Natural killer cell (primary cell): ENCODE results near the gene SMIM28. TPM values are rescaled to one million over a fixed set of nuclear protein-coding genes. Genes with fewer than 3 reads are reported as not detected.

ENCODE experiments used
- ATAC-seq, 3 donors: fragments of 150-1000 bp in 2 of 3; fragments of 200-7000 bp in 1 of 3; cut with Tn5 transposase; 1 replicate in 1 of 3; 2 replicates in 2 of 3; pipeline ENCODE4 v1.10.0; 2021; ENCODE audit warnings: mild to moderate bottlenecking in 2 of 3, moderate library complexity in 2 of 3
- DNase-seq, 2 donors: peaks; one replicate each; pipeline versions ENCODE4 v3.0.0 to v3.0.0-alpha.2; 2013 to 2021; ENCODE audit warnings: mixed read lengths in 1 of 2
- H3K27ac ChIP-seq: one replicate; pipeline ENCODE4 v1.5.1; 2013; ENCODE audit warnings: mild to moderate bottlenecking, low read length
- H3K27me3 ChIP-seq: one replicate; pipeline ENCODE4 v1.6.1; 2013; ENCODE audit warnings: low read length; ENCODE audit not compliant: control insufficient read depth, insufficient read depth
- H3K36me3 ChIP-seq: one replicate; pipeline ENCODE4 v1.6.1; 2013; ENCODE audit warnings: low read length; ENCODE audit not compliant: control insufficient read depth, insufficient read depth
- H3K4me1 ChIP-seq: one replicate; pipeline ENCODE4 v1.6.1; 2013; ENCODE audit warnings: low read length; ENCODE audit not compliant: control insufficient read depth, insufficient read depth
- H3K4me3 ChIP-seq: one replicate; pipeline ENCODE4 v1.5.1; 2013; ENCODE audit warnings: low read length
- H3K9me3 ChIP-seq: one replicate; pipeline ENCODE4 v1.6.1; 2013; ENCODE audit warnings: low read length; ENCODE audit not compliant: control insufficient read depth, insufficient read depth
- H3K27ac Mint-ChIP-seq, 2 donors: one replicate each; pipeline ENCODE4 v1.8.0; 2022; ENCODE audit warnings: mild to moderate bottlenecking in 2 of 2, mixed read lengths in 2 of 2, moderate library complexity in 1 of 2
- H3K27me3 Mint-ChIP-seq, 2 donors: one replicate each; pipeline ENCODE4 v1.8.0; 2022; ENCODE audit warnings: low read depth in 2 of 2, mixed read lengths in 2 of 2
- H3K36me3 Mint-ChIP-seq: one replicate; pipeline ENCODE4 v1.8.0; 2022; ENCODE audit warnings: mixed read lengths
- H3K4me1 Mint-ChIP-seq, 2 donors: one replicate each; pipeline ENCODE4 v1.8.0; 2022; ENCODE audit warnings: mixed read lengths in 2 of 2
- H3K4me3 Mint-ChIP-seq: one replicate; pipeline ENCODE4 v1.8.0; 2022; ENCODE audit warnings: mild to moderate bottlenecking, moderate library complexity, mixed read lengths
- H3K9me3 Mint-ChIP-seq, 2 donors: one replicate each; pipeline ENCODE4 v1.8.0; 2022; ENCODE audit warnings: mixed read lengths in 2 of 2
- CTCF ChIP-seq: fragments of 200-600 bp; IDR thresholded peaks from one replicate; pipeline ENCODE4 v1.8.0; 2022; ENCODE audit warnings: antibody characterized with exemption
- WGBS: methylation state at CpG from one replicate; pipeline ENCODE4 v1.1.7; 2013; ENCODE audit warnings: missing lambda C conversion rate; ENCODE audit not compliant: insufficient coverage; 5-methylcytosine and 5-hydroxymethylcytosine counted together
- intact Hi-C: fragments of 100-400 bp; cut with micrococcal nuclease; formaldehyde crosslinking; loops from one replicate; pipeline ENCODE4 v1.14.2; 2022
- total RNA-seq, 4 donors: library from RNA; stranded (reverse); fragments of 120-200 nt in 1 of 4; gene quantifications; one replicate each; pipeline versions ENCODE4 v1.2.3 to v1.2.4, GENCODE V29; 2013 to 2022

Gene SMIM28
- total RNA-seq, 3 donors from 2014 or later (not counting 1 experiment from before 2014, with no cell fraction given): not detected

- ATAC-seq: no peak
- TF ChIP-seq CTCF: no peak
- H3K27ac Mint-ChIP-seq: no peak overlapping the region
- no peak for DNase-seq
- intact Hi-C loops: no loop called here
- H3K4me3 Mint-ChIP-seq: no peak overlapping the region
- H3K36me3 ChIP-seq: no peaks in the 10 kb centered on the region
- H3K9me3 Mint-ChIP-seq: no peaks in the 10 kb centered on the region
- no peaks in the 10 kb centered on the region for H3K36me3 Mint-ChIP-seq
- peaks cover 8 to 10% of the 10 kb centered on the region in 2 donors for H3K4me1 Mint-ChIP-seq
- H3K27me3 Mint-ChIP-seq: peaks cover 6 to 32% of the 10 kb centered on the region in 2 donors
- H3K4me3 ChIP-seq: no peak overlapping the region
- H3K27me3 ChIP-seq: no peaks in the 10 kb centered on the region
- no peaks in the 10 kb centered on the region for H3K4me1 ChIP-seq
- no peak overlapping the region for H3K27ac ChIP-seq
- no peaks in the 10 kb centered on the region for H3K9me3 ChIP-seq
These were observed 34.6 kb upstream of the SMIM28 start for GRCh38 chr6:138343112-138343511.

GRCh38 chr6:138345565-138346285, 32.0 kb upstream of the SMIM28 start:
- Histone ChIP-seq H3K4me3 (no peak overlapping the region), H3K27ac (no peak overlapping the region), H3K36me3 (no peaks in the 10 kb centered on the region), H3K27me3 (no peaks in the 10 kb centered on the region), H3K4me1 (no peaks in the 10 kb centered on the region), H3K9me3 (no peaks in the 10 kb centered on the region)
- Mint-ChIP-seq H3K4me1 (peaks cover 8 to 10% of the 10 kb centered on the region in 2 donors), H3K9me3 (no peaks in the 10 kb centered on the region), H3K36me3 (no peaks in the 10 kb centered on the region), H3K27ac (no peak overlapping the region), H3K4me3 (no peak overlapping the region), H3K27me3 (peaks cover 11 to 36% of the 10 kb centered on the region in 2 donors)
- TF ChIP-seq CTCF: no peak
- intact Hi-C loops: no loop called here
- ATAC-seq: no peak
- no CpG with 5 or more reads among the region's 2 CpGs for WGBS
- DNase-seq: no peak

GRCh38 chr6:138346302-138347195, 31.2 kb upstream of the SMIM28 start:
- H3K27ac Mint-ChIP-seq: no peak overlapping the region
- no peaks in the 10 kb centered on the region for H3K4me1 ChIP-seq
- no peaks in the 10 kb centered on the region for H3K27me3 ChIP-seq
- H3K4me3 Mint-ChIP-seq: no peak overlapping the region
- no peaks in the 10 kb centered on the region for H3K9me3 ChIP-seq
- TF ChIP-seq CTCF: no peak
- intact Hi-C loops: no loop called here
- WGBS: no CpG with 5 or more reads among the region's 2 CpGs
- no peaks in the 10 kb centered on the region for H3K9me3 Mint-ChIP-seq
- no peak for DNase-seq
- H3K27me3 Mint-ChIP-seq: peaks cover 11 to 30% of the 10 kb centered on the region in 2 donors
- peaks cover 8 to 10% of the 10 kb centered on the region in 2 donors for H3K4me1 Mint-ChIP-seq
- no peak overlapping the region for H3K27ac ChIP-seq
- H3K4me3 ChIP-seq: no peak overlapping the region
- H3K36me3 ChIP-seq: no peaks in the 10 kb centered on the region
- peak in 1 of 3 donors; percentile 26 for ATAC-seq
- H3K36me3 Mint-ChIP-seq: no peaks in the 10 kb centered on the region
